LNCaP clone FGC (cell line): ENCODE data around the gene SCN5A.

Source experiments
- DNase-seq: peaks from one replicate; pipeline ENCODE4 v3.0.0-alpha.2; 2011; ENCODE audit warnings: low read depth
- H3K4me3 ChIP-seq: 2 replicates; pipeline ENCODE4 v1.5.1; 2011; ENCODE audit warnings: mild to moderate bottlenecking, low read depth, low read length, control low read depth
- CTCF ChIP-seq: IDR thresholded peaks from 2 replicates; pipeline ENCODE4 v1.5.1; 2012; ENCODE audit warnings: mild to moderate bottlenecking; ENCODE audit not compliant: control insufficient read depth, insufficient read depth; ENCODE audit errors: extremely low read depth

SCN5A gene

DNA sequence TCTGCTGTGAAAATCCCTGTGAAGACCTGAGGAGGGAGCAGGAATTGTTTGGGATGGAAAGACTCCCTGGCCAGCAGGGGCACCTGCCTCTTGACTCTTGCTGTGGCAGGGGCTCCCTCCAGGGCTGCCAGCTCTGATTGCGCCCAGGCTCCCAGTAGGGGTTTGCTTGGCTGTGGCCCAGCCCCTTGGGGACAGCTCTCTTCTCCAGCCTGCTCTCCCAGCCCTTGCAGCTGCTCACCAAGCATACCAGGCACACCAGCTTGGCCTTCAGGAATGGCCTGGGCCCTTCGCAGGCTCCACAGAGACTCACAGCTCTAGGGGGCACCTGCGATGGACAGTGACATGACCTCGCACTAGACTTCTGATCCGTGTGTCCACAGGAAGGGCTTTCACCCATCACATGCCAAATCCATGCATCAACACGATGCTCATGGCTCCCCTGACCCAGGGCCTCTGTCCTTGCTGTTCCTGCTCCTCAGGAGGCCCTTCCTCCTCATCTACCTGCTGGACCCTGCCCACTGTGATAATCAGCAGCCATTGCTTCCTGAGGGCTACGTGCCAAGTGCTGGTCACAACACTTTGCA is 61.8 kb downstream of the SCN5A start:
- no peak for TF ChIP-seq CTCF
- DNase-seq = no peak
- H3K4me3 ChIP-seq = no peak overlapping the region

DNA sequence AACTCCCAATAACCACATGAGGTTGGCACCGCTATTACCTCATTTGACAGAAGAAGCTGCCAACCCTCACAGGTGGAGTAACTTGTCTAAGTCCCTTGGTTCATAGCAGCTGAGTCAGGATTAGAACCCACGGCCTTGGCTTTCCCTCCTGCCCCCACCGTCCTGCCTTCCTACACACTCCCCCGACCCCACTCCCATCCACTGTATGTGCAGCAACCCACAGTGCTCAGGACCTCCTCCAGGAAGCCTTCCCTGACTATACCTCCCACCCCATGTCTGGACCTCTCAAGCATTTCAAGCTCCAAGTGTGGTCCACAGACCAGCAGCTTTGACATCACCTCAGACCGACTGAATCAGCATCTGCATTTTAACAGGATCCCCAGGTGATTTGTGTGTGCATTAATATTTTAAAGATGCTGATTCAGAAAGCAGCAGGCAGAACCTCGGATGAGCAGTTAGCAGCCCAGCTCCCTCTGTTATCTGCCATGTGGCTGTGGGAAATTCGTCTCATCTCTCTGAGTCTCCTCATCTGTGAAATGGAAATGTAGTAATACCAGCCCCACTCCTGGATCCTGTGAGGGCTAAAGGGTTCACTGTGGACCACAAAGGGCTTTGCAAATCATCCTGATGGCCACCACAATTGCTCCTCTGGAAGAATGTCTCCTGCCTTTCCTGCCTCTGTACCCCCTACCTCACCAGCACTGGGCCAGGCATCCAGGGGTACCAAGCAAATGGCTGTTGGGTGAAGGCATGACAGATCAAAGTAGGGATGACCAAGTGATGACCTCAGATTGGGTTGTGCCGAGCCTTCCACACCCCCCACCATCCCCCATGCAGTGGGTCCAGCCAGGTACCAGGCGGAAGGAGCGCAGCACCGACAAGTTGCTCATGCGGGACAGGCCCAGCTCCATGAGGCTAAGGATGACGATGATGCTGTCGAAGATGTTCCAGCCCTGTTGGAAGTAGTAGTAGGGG is 62.7 kb downstream of the SCN5A start:
- no peak for DNase-seq
- no peak for TF ChIP-seq CTCF
- H3K4me3 ChIP-seq = no peak overlapping the region

DNA sequence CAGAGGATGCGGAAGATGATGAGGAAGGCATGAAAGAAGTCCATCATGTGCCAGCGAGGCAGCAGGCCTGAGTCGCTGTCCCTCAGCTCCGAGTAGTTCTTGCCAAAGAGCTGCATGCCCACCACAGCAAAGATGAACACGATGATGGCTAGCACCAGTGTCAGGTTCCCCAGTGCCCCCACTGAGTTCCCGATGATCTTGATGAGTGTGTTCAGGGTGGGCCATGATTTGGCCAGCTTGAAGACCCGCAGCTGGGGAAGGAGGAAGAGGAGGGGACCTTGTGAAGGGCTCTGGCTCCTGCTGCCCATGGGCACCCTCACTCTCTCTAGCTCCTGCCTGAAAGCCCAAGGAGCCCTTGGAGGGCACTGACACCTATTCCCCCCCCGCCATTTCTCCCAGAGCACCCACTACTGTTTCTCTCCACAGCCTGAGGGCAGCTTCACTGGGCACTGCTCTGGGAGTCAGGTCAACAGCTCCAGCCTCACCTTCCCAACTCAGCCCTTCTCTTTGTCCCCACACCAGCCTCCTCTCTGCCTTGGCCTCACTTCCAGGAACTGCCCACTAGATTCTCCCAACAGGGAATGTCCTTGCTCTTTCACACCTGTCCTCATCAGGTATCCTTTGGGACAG is 63.6 kb downstream of the SCN5A start:
- no peak overlapping the region for H3K4me3 ChIP-seq
- DNase-seq = no peak
- TF ChIP-seq CTCF = no peak

DNA sequence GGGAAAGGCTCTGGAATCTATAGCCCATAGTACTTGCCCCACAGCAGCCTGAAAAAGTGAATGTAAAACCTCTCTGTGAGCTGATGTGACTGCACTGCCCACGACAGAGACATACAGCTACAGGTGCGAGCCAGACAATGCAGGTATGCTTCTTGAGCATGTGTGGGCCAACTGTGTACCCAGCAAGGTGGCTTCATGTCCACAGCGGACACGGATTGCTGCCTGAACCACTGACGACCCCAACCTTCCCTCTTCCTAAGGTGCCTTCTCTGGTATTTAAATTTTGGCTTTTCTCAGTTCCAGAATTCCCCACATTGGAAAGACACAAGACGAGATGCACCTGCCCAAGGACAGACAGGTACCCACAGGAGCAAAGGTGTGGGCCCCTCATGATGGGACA is 65.8 kb downstream of the SCN5A start:
- H3K4me3 ChIP-seq = no peak overlapping the region
- no peak for TF ChIP-seq CTCF
- DNase-seq = no peak

DNA sequence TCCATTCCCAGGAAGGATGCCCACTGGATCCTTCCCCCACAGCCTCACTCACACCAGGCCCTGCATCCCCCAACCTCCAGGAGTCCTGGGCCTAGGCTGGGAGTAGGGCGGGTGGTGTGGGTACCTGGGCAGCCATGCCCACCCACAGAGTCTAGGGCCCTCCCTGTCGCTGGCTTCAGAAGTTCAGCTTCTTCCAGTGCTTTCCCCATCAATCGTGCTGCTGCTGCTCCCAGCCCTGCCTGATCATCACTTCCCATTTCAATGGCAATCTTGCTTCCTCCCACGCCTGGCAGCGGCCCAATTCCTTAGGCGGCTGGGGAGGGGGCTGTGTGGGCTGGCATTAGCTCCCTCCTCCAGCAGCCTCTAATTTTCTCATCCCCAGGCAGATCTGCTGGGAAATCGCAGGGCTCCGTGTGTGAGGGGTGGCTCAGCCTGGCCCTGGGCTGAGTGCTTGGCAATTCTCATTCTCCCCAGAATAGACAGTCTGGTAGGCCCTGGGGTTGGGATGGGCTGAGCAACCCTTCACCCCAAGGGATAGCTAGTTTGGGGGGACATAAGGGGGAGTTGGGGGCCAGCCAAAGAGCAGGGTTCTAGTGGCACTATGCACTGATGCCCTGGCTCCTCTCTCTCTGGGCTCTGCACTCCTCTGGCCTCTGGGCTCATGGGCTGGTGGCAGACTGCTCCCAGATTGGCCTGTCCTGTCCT is 66.4 kb downstream of the SCN5A start:
- H3K4me3 ChIP-seq = no peak overlapping the region
- TF ChIP-seq CTCF = no peak
- DNase-seq = no peak

DNA sequence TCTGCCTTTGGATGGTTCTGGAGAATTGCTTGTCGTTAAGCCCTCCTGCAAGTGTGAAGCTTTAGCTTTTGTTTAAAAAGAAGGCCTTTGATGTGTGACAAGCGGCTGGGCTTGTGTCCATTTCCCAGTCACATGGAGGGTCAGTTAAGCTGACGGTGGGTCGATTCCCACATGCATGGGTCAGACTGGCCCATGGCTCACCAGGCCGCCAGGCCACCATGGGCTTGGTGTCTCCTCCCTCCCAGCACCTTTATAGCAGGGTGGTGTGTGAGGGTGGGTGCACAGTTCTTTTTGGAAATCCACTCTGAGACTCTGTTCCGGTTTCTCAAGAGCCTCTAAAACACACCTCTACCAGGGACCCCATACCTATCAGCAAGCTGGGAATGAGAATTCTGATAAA is 67.2 kb downstream of the SCN5A start:
- no peak for DNase-seq
- H3K4me3 ChIP-seq = no peak overlapping the region
- TF ChIP-seq CTCF = no peak
